ENCODE data around the gene ARHGAP36. TPM values are rescaled to one million over a fixed set of nuclear protein-coding genes. Genes with fewer than 3 reads are reported as not detected.

The ARHGAP36 gene
- total RNA-seq, 1 experiment from 2014 or later: not detected

DNA sequence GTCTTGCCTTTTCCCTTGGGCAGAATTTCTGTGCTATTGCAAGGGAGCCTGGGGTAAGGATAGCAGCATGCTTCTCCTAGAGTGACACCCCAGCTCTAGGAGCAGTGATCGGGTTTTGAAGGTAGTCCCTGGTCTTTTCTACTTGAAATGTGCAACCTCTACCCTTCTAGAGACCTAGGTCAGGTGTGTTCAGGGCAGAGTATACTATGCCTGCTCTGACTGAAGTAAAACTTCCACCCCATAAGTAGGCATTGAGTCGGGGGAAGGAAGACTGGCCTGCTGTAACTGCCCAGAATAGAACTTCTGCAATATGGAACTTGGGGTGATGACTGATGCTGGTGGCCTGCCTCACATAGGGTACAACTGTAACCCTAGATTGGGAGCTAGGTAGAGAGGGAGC lies 80.9 kb downstream of the ARHGAP36 start:
- ChIA-PET CTCF (interaction anchor here (1.0 kb wide), 1 partner anchor 397 kb away, joined by 3 read pairs; no protein-coding TSS in a partner anchor), POLR2A (no interaction called here)
- Mint-ChIP-seq H3K9me3 (ENCODE audit: unreplicated experiment) (no peaks in the 10 kb centered on the region), H3K4me3 (ENCODE audit: unreplicated experiment) (no peak overlapping the region), H3K27ac (ENCODE audit: low read depth, unreplicated experiment) (no peak overlapping the region), H3K4me1 (ENCODE audit: insufficient read depth, unreplicated experiment) (no peaks in the 10 kb centered on the region), H3K27me3 (ENCODE audit: insufficient read depth, unreplicated experiment) (peaks cover 22% of the 10 kb centered on the region), H3K36me3 (ENCODE audit: insufficient read depth, unreplicated experiment) (no peaks in the 10 kb centered on the region)
- no TSS peak for BruUV-seq (replicated peaks)
- TF ChIP-seq, protein P1, sequence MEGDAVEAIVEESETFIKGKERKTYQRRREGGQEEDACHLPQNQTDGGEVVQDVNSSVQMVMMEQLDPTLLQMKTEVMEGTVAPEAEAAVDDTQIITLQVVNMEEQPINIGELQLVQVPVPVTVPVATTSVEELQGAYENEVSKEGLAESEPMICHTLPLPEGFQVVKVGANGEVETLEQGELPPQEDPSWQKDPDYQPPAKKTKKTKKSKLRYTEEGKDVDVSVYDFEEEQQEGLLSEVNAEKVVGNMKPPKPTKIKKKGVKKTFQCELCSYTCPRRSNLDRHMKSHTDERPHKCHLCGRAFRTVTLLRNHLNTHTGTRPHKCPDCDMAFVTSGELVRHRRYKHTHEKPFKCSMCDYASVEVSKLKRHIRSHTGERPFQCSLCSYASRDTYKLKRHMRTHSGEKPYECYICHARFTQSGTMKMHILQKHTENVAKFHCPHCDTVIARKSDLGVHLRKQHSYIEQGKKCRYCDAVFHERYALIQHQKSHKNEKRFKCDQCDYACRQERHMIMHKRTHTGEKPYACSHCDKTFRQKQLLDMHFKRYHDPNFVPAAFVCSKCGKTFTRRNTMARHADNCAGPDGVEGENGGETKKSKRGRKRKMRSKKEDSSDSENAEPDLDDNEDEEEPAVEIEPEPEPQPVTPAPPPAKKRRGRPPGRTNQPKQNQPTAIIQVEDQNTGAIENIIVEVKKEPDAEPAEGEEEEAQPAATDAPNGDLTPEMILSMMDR (IDR thresholded peaks at IDR 0.05; ENCODE audit: unreplicated experiment): no peak
- DNase-seq (ENCODE audit: unreplicated experiment): no peak
- intact Hi-C loops (cut with micrococcal nuclease): no loop called here

Other genes starting within 250 kb of the ARHGAP36 start
- 24.3 and 32.7 TPM in 2 replicates for gene ENOX2, start 155.1 kb upstream of the ARHGAP36 start, total RNA-seq (2022)
- gene IGSF1, start 231.0 kb downstream of the ARHGAP36 start, total RNA-seq (2022): not detected in 2 replicates

Data from MCF 10A (cell line).